Suprapubic skin (tissue), 4 donors: ENCODE results near the gene HDLBP.

Source experiments
- EP300 ChIP-seq: sonication (generic); formaldehyde crosslinking; IDR thresholded peaks from one replicate; pipeline ENCODE4 v1.6.1; 2017; ENCODE audit warnings: antibody characterized with exemption
- POLR2A ChIP-seq, 2 donors: fragments of 450-650 bp; IDR thresholded peaks; one replicate each; pipeline ENCODE4 v1.6.1; 2017; ENCODE audit warnings: antibody characterized with exemption in 2 of 2, mild to moderate bottlenecking in 2 of 2, moderate library complexity in 2 of 2
- POLR2AphosphoS5 ChIP-seq, 3 donors: sonication (generic); formaldehyde crosslinking; IDR thresholded peaks; one replicate each; pipeline ENCODE4 v1.6.1; 2017; ENCODE audit warnings: antibody characterized with exemption in 3 of 3
- TF ChIP-seq, protein P1 (sequence below), 2 donors: fragments of 200-600 bp in 1 of 2; fragments of 450-650 bp in 1 of 2; sonication (generic) in 1 of 2; IDR thresholded peaks; one replicate each; pipeline ENCODE4 v1.5.1; 2016 to 2019; ENCODE audit warnings: antibody characterized with exemption in 2 of 2, mild to moderate bottlenecking in 1 of 2, moderate library complexity in 1 of 2

DNA sequence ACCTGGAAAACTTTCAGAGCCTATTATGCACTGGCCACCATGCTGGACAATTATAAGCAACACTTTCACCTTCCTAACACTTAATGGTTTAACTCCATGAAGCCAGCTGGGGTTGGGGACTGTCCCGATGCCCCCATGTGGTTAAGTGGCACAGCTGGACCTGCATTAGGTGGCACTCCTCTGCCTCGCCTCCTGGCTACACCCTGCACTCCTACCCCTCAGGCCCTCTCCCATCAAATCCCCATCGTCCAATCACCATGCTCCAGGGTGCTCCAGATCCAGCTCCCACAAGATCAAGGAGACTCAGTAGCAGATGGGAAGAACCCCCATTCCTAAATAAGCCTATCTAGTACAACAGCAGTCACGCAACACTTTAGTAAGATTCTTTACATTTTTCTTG is 53.8 kb downstream of the HDLBP start:
- TF ChIP-seq, protein P1, sequence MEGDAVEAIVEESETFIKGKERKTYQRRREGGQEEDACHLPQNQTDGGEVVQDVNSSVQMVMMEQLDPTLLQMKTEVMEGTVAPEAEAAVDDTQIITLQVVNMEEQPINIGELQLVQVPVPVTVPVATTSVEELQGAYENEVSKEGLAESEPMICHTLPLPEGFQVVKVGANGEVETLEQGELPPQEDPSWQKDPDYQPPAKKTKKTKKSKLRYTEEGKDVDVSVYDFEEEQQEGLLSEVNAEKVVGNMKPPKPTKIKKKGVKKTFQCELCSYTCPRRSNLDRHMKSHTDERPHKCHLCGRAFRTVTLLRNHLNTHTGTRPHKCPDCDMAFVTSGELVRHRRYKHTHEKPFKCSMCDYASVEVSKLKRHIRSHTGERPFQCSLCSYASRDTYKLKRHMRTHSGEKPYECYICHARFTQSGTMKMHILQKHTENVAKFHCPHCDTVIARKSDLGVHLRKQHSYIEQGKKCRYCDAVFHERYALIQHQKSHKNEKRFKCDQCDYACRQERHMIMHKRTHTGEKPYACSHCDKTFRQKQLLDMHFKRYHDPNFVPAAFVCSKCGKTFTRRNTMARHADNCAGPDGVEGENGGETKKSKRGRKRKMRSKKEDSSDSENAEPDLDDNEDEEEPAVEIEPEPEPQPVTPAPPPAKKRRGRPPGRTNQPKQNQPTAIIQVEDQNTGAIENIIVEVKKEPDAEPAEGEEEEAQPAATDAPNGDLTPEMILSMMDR (IDR thresholded peaks at IDR 0.05) = no peak
- no peak for TF ChIP-seq POLR2AphosphoS5 (IDR thresholded peaks at IDR 0.05)
- no peak for TF ChIP-seq POLR2A (IDR thresholded peaks at IDR 0.05)
- no peak for TF ChIP-seq EP300
